MG63 (cell line): ENCODE measurements around the gene ABHD10. TPM values are rescaled to one million over a fixed set of nuclear protein-coding genes. Genes with fewer than 3 reads are reported as not detected.
"Not testable (repeated sequence)": the region's sequence is repeated elsewhere in the genome, so short reads cannot be mapped to it uniquely, and the experiment has no call there.

Experiments used
- DNase-seq: peaks from one replicate; pipeline ENCODE4 v3.0.0-alpha.2; 2020
- H3K27me3 ChIP-seq: fragments of 250-450 bp; sonication (Bioruptor Pico); 2 replicates; pipeline ENCODE4 v1.5.1; 2020; ENCODE audit warnings: mild to moderate bottlenecking, moderate library complexity
- H3K36me3 ChIP-seq: fragments of 250-450 bp; sonication (Bioruptor Pico); 2 replicates; pipeline ENCODE4 v1.5.1; 2020; ENCODE audit warnings: mild to moderate bottlenecking, moderate library complexity
- H3K4me3 ChIP-seq: fragments of 250-450 bp; sonication (Bioruptor Pico); 2 replicates; pipeline ENCODE4 v1.5.1; 2020; ENCODE audit warnings: mild to moderate bottlenecking, moderate library complexity
- H3K9me3 ChIP-seq: fragments of 250-450 bp; sonication (Bioruptor Pico); 2 replicates; pipeline ENCODE4 v1.5.1; 2020; ENCODE audit warnings: mild to moderate bottlenecking, moderate library complexity
- total RNA-seq: library from RNA; depleted of rRNA; stranded (reverse); fragments of >200 nt; shearing (Covaris generic); gene quantifications from 2 replicates; pipeline ENCODE4 v1.2.3, GENCODE V29; 2014; ENCODE audit warnings: low replicate concordance; rRNA removed

Gene ABHD10
- total RNA-seq, 1 experiment from 2014 or later, result 40.1 TPM

DNA sequence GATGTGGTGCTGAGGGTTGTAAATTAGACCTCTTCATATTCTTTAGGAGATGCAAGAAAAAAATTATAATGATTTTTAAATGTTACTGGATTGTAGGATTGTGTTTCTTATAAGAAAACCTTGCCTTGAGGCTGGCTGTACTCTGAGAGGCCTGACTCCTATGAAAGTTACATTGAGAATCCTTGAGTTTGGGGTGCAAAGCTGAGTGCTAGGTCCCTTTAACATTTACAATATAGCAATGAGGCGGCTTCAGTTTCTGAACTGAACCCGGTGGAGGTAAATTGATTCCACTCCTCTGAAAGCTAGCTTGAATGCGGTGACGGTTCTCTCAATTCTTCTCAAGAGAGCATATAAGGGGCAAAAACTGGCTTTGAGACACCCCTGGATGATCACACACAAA, 55.6 kb downstream of the ABHD10 start, which contains the start of gene TMPRSS7:
Gene TMPRSS7, plus strand, starts transcription at position 301 of the 400 bp plus-strand sequence. CDS start 110 bp downstream, outside the sequence.
- Histone ChIP-seq H3K9me3 (no peaks in the 10 kb centered on the region), H3K36me3 (no peaks in the 10 kb centered on the region), H3K4me3 (no peak within 1 kb of the TSS), H3K27me3 (no peaks in the 10 kb centered on the region)
- DNase-seq, result no peak

DNA sequence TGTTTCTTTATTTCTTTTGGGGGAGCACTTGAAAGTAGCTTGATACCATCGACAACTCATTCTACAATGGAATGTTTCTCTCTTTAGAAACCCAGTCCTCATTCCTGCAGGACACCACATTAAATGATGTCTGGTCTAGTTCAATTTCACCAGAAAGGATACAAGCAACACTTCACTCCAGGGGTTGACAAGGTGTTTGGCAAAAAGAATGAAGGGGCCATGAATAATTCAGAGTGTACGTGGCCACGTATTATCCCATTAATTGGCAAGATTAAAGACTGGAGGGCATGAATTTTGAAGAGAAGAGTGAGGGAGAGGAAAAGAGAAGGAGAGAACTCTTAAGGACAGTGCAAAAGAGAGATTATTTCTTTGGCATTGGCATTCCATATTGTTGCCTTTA, 56.4 kb downstream of the ABHD10 start:
- no peaks in the 10 kb centered on the region for H3K27me3 ChIP-seq
- H3K4me3 ChIP-seq, result no peak overlapping the region
- no peaks in the 10 kb centered on the region for H3K36me3 ChIP-seq
- H3K9me3 ChIP-seq, result no peaks in the 10 kb centered on the region
- no peak for DNase-seq

DNA sequence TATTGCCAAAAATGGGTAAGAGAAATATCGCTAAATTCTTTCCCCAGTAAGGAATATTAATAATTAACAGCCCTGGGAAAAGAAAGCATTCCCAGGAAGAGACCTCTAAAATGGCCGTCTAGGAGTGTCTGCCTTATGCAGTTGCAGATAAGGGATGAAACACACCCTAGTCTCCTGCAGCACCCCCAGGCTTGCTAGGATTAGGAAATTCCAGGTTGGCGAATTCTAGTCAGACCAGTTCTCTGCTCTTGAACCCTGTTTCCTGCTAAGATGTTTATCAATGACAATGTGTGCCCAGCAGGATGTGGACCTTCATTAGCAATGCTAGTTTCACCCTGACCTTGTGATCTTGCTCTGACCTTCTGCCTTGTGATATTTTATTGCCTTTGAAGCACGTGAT, 58.4 kb downstream of the ABHD10 start:
- H3K36me3 ChIP-seq, H3K9me3 ChIP-seq, H3K4me3 ChIP-seq, H3K27me3 ChIP-seq, DNase-seq: not testable (repeated sequence)

DNA sequence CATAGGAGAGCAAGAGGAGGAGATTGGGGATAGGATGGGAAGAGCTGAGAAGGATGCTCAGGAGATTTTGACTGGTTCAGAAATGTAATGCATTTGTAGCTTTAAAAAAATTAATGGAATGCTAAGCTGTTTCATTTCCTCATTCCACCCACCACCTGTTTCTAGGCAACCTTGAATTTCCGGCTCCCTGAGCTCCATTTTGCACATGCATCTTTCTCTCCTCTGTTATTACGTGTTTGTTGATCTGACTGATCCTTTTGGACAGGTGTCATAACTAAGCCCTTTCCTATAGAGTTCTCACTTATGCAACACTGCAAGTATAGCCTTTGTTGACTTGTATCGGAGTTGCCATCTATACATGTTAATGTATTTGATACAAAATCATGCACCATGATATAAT, 60.0 kb downstream of the ABHD10 start:
- H3K9me3 ChIP-seq, result no peaks in the 10 kb centered on the region
- no peak for DNase-seq
- H3K27me3 ChIP-seq, result no peaks in the 10 kb centered on the region
- no peaks in the 10 kb centered on the region for H3K36me3 ChIP-seq
- H3K4me3 ChIP-seq, result no peak overlapping the region

DNA sequence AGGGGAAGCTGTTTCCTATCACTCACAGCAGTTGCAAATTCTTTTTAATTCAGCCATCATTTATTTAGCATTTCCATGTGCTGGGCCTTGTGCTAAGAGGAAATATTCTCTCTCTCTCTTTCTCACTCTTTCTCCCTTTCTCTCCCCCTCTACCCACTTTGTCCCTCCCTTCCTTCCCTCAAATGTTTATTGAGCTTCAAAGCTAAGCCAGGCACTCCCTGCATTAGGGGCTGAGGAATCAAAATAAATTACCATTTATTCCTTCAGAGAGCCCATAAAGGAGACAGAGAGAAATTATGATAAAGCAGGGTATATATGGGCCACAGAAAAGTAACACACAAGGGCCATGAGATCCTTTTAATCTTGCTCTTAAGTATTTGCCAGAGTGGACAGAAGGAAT, 62.5 kb downstream of the ABHD10 start:
- Histone ChIP-seq H3K27me3 (no peaks in the 10 kb centered on the region), H3K9me3 (no peaks in the 10 kb centered on the region), H3K4me3 (no peak overlapping the region), H3K36me3 (no peaks in the 10 kb centered on the region)
- DNase-seq, result no peak

DNA sequence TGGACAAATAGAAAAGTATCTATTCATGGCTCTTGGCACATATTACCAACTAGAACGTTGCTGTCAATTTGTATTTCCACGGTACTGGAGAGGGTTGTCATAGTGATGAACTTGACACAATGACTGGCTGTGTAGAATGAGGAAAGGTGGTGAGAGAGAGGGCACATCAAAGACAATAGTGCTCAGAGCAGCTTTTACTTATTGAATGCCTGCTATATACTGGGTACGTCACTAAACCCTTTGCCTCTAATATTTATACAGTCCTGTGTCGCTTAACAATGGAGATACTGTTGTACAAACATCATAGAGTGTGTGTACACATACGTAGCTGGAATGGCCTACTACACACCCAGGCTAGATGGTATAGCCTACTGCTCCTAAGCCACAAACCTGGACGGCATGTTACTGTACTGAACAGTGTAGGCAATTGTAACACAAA, 64.0 kb downstream of the ABHD10 start:
- Histone ChIP-seq H3K36me3 (no peaks in the 10 kb centered on the region), H3K4me3 (no peak overlapping the region), H3K9me3 (no peaks in the 10 kb centered on the region), H3K27me3 (no peaks in the 10 kb centered on the region)
- DNase-seq, result no peak

Other genes starting within 250 kb of the ABHD10 start
- 53.5 and 65.4 TPM in 2 replicates for gene PHLDB2, start 119.8 kb upstream of the ABHD10 start, total RNA-seq
- gene TAGLN3, start 19.9 kb downstream of the ABHD10 start, total RNA-seq, result not detected in 2 replicates
- not detected in 2 replicates for gene TMPRSS7, start 55.7 kb downstream of the ABHD10 start, total RNA-seq
- gene C3orf52, start 107.4 kb downstream of the ABHD10 start, total RNA-seq, result 2.2 and 2.4 TPM in 2 replicates
- gene GCSAM, start 154.2 kb downstream of the ABHD10 start, total RNA-seq, result not detected in 2 replicates